ENCODE data around the gene POLR2C. TPM values are rescaled to one million over a fixed set of nuclear protein-coding genes. Genes with fewer than 3 reads are reported as not detected.

POLR2C gene
- total and polyA plus RNA-seq, 2 of the 13 experiments (the other 11 are each of a cell fraction or from before 2014, with no cell fraction given): 104 to 216 TPM

GRCh38 chr16:57519796-57520360, 57.4 kb downstream of the POLR2C start (continued):
- TF ChIP-seq AKNA (CRISPR knock-in tag; IDR thresholded peaks at IDR 0.05; ENCODE audit: borderline replicate concordance): no peak
- no peak for TF ChIP-seq YEATS4 (CRISPR knock-in tag; IDR thresholded peaks at IDR 0.05; ENCODE audit: borderline replicate concordance)
- no peak for TF ChIP-seq ZSCAN12 (CRISPR knock-in tag; IDR thresholded peaks at IDR 0.05)
- TF ChIP-seq ZNF577 (CRISPR knock-in tag; IDR thresholded peaks at IDR 0.05; ENCODE audit: borderline replicate concordance, low read depth): no peak
- TF ChIP-seq BRD4 (CRISPR knock-in tag; IDR thresholded peaks at IDR 0.05): no peak
- no peak for TF ChIP-seq ZBTB8A (CRISPR knock-in tag; IDR thresholded peaks at IDR 0.05; ENCODE audit: borderline replicate concordance, low read depth)
- TF ChIP-seq SAP130 (CRISPR knock-in tag; IDR thresholded peaks at IDR 0.05; ENCODE audit: low read depth): peak; percentile 53
- TF ChIP-seq ZNF451 (CRISPR knock-in tag; IDR thresholded peaks at IDR 0.05): no peak
- TF ChIP-seq HMGXB3 (CRISPR knock-in tag; IDR thresholded peaks at IDR 0.05; ENCODE audit: borderline replicate concordance): peak; percentile 62; the same call in 1 of the 2 replicates
- TF ChIP-seq MXI1 (IDR thresholded peaks at IDR 0.05; ENCODE audit: borderline replicate concordance, low read depth, low read length): no peak
- no peak for TF ChIP-seq ZNF607 (CRISPR knock-in tag; IDR thresholded peaks at IDR 0.05; ENCODE audit: borderline replicate concordance)
- TF ChIP-seq ZBTB44 (CRISPR knock-in tag; IDR thresholded peaks at IDR 0.05): 0 out of 2 replicates have a peak, but pooled peaks have one; percentile 80
- TF ChIP-seq SNAPC5 (CRISPR knock-in tag; IDR thresholded peaks at IDR 0.05; ENCODE audit: borderline replicate concordance): no peak
- peak; percentile 95 for TF ChIP-seq ZNF629 (CRISPR knock-in tag; conservative IDR thresholded peaks at IDR 0.05)
- peak; percentile 75; the same call in 1 of the 2 replicates for TF ChIP-seq ZBTB49 (CRISPR knock-in tag; IDR thresholded peaks at IDR 0.05; ENCODE audit: borderline replicate concordance)
- TF ChIP-seq CBFB (CRISPR knock-in tag; IDR thresholded peaks at IDR 0.05): no peak
